K562 (cell line): ENCODE measurements around the gene CLEC4D. TPM values are rescaled to one million over a fixed set of nuclear protein-coding genes. Genes with fewer than 3 reads are reported as not detected.

Experiments used
- ATAC-seq: fragments of 200-7000 bp; cut with Tn5 transposase; 3 replicates; pipeline ENCODE4 v1.9.1; 2020; ENCODE audit warnings: moderate library complexity
- BruUV-seq: library from RNA; stranded (reverse); fragments of 400-500 nt; replicated peaks from 2 replicates; lab custom pipeline; 2021; lab: Mats Ljungman, UMichigan
- CTCF ChIA-PET: fragments of 300-600 bp; formaldehyde crosslinking; extraction: SDS; loops from one replicate; lab custom pipeline; 2021; ENCODE audit warnings: low intra/inter-chr PET ratio; lab: Yijun Ruan, JAX
- POLR2A ChIA-PET: fragments of 300-600, 350-650 bp; sonication (Branson Sonifier 250); formaldehyde crosslinking; extraction: SDS; loops from one replicate; lab custom pipeline; 2021; ENCODE audit warnings: antibody characterized with exemption, inconsistent platforms; lab: Yijun Ruan, JAX
- DNase-seq, 4 experiments: peaks; one replicate each; pipeline versions ENCODE4 v3.0.0 to v3.0.0-alpha.2; 2011 to 2018; ENCODE audit warnings: low spot score in 3 of 4, mixed read lengths in 3 of 4; ENCODE audit errors: extremely low read depth in 1 of 4
- FAIRE-seq: peaks from 2 replicates; lab custom pipeline; 2011; peaks lifted over from hg19 to GRCh38; lab: Jason Lieb, UNC
- H2AFZ ChIP-seq: 2 replicates; pipeline ENCODE4 v1.6.0; 2011; ENCODE audit warnings: low read depth, low read length, control low read depth, inconsistent platforms
- H3K27ac ChIP-seq: fragments of 200-600 bp; 3 replicates; pipeline ENCODE4 v1.8.0; 2011; ENCODE audit warnings: low read depth, mild to moderate bottlenecking, control low read depth, inconsistent platforms, low read length, moderate library complexity, mixed read lengths; ENCODE audit errors: extremely low read depth
- H3K27me3 ChIP-seq, 2 experiments: fragments of 300-600 bp in 1 of 2; 2 replicates in 1 of 2; 3 replicates in 1 of 2; pipeline versions ENCODE4 v1.6.0 to v1.8.0; 2011; ENCODE audit warnings: inconsistent platforms in 2 of 2, low read length in 2 of 2, mild to moderate bottlenecking in 1 of 2, mixed read lengths in 1 of 2, moderate library complexity in 1 of 2; ENCODE audit not compliant: control insufficient read depth in 2 of 2, insufficient read depth in 2 of 2
- H3K36me3 ChIP-seq: fragments of 300-600 bp; 3 replicates; pipeline ENCODE4 v1.8.0; 2011; ENCODE audit warnings: mild to moderate bottlenecking, low read length, inconsistent platforms; ENCODE audit not compliant: control insufficient read depth, insufficient read depth
- H3K4me1 ChIP-seq, 2 experiments: fragments of 200-600 bp in 1 of 2; replicated peaks in 1 of 2; 2 replicates in 1 of 2; 3 replicates in 1 of 2; pipeline versions ENCODE4 v1.5.1 to v1.8.0; 2011; ENCODE audit warnings: inconsistent platforms in 2 of 2, low read length in 2 of 2, mild to moderate bottlenecking in 1 of 2, mixed read lengths in 1 of 2, moderate library complexity in 1 of 2; ENCODE audit not compliant: control insufficient read depth in 2 of 2, insufficient read depth in 2 of 2
- H3K4me2 ChIP-seq: 2 replicates; pipeline ENCODE4 v1.6.1; 2011; ENCODE audit warnings: low read length, control low read depth, inconsistent platforms, mixed read lengths; ENCODE audit not compliant: insufficient read depth
- H3K4me3 ChIP-seq: fragments of 200-600 bp; sonication (generic), shearing (Covaris generic); 2 replicates; pipeline ENCODE4 v1.5.1; 2016; ENCODE audit warnings: control low read depth, inconsistent platforms
- H3K79me2 ChIP-seq: fragments of 200-600 bp; 3 replicates; pipeline ENCODE4 v1.8.0; 2011; ENCODE audit warnings: low read length, inconsistent platforms; ENCODE audit not compliant: control insufficient read depth, insufficient read depth
- H3K9ac ChIP-seq, 2 experiments: 2 replicates each; pipeline versions ENCODE4 v1.6.0 to v1.6.1; 2011; ENCODE audit warnings: low read depth in 2 of 2, low read length in 2 of 2, control low read depth in 1 of 2, inconsistent platforms in 1 of 2, mild to moderate bottlenecking in 1 of 2, mixed read lengths in 1 of 2; ENCODE audit not compliant: insufficient read depth in 1 of 2
- H3K9me1 ChIP-seq: one replicate; pipeline ENCODE4 v1.6.0; 2011; ENCODE audit warnings: inconsistent platforms, mild to moderate bottlenecking, low read length, moderate library complexity; ENCODE audit not compliant: control insufficient read depth, insufficient read depth
- H3K9me3 ChIP-seq: replicated peaks from 2 replicates; pipeline ENCODE4 v1.5.1; 2011; ENCODE audit warnings: low read depth, low read length, inconsistent platforms; ENCODE audit not compliant: control insufficient read depth, insufficient read depth
- H4K20me1 ChIP-seq: replicated peaks from 2 replicates; pipeline ENCODE4 v1.6.1; 2011; ENCODE audit warnings: low read length, inconsistent platforms, mixed read lengths; ENCODE audit not compliant: control insufficient read depth, insufficient read depth
- DMBX1 ChIP-seq: fragments of 250-450 bp; sonication (Bioruptor Pico); IDR thresholded peaks from 2 replicates; pipeline ENCODE4 v1.8.0; 2022; ENCODE audit warnings: inconsistent platforms, mild to moderate bottlenecking, moderate library complexity, borderline replicate concordance
- ELF4 ChIP-seq: fragments of 450-650 bp; formaldehyde crosslinking; IDR thresholded peaks from 2 replicates; pipeline ENCODE4 v1.4.0; 2022; ENCODE audit warnings: missing genetic modification characterization
- HDAC3 ChIP-seq: fragments of 450-650 bp; IDR thresholded peaks from 2 replicates; pipeline ENCODE4 v1.6.1; 2018; ENCODE audit warnings: borderline replicate concordance, mild to moderate bottlenecking, moderate library complexity; ENCODE audit not compliant: partially characterized antibody
- NCOA1 ChIP-seq: fragments of 450-650 bp; IDR thresholded peaks from 2 replicates; pipeline ENCODE4 v1.6.1; 2016; ENCODE audit warnings: low read depth
- NELFE ChIP-seq: IDR thresholded peaks from 2 replicates; pipeline ENCODE4 v1.6.1; 2011; ENCODE audit warnings: mild to moderate bottlenecking; ENCODE audit not compliant: insufficient read depth, insufficient read length
- RBM22 ChIP-seq: fragments of 200-400 bp; formaldehyde crosslinking; IDR thresholded peaks from 2 replicates; pipeline ENCODE4 v1.6.1; 2018; ENCODE audit warnings: low read length, low read depth; ENCODE audit not compliant: poor library complexity, severe bottlenecking
- SMAD1 ChIP-seq: fragments of 150-350 bp; IDR thresholded peaks from 2 replicates; pipeline ENCODE4 v1.6.1; 2014; ENCODE audit warnings: low read length, low read depth; ENCODE audit not compliant: partially characterized antibody
- SP2 ChIP-seq: IDR thresholded peaks from 2 replicates; pipeline ENCODE4 v1.6.1; 2011; ENCODE audit warnings: mild to moderate bottlenecking, low read depth, low read length, moderate library complexity; ENCODE audit not compliant: poor library complexity, severe bottlenecking; ENCODE audit errors: extremely low read depth
- TBL1XR1 ChIP-seq, 2 experiments: IDR thresholded peaks; 2 replicates each; pipeline ENCODE4 v1.6.1; 2012; ENCODE audit warnings: improper control_type of control experiment in 2 of 2, low read length in 2 of 2, mild to moderate bottlenecking in 1 of 2
- TCFL5 ChIP-seq: fragments of 250-450 bp; sonication (Bioruptor Pico); conservative IDR thresholded peaks from 2 replicates; pipeline ENCODE4 v1.6.1; 2021; ENCODE audit warnings: mild to moderate bottlenecking, moderate library complexity, matching md5 sums
- XRCC5 ChIP-seq: fragments of 200-400 bp; formaldehyde crosslinking; IDR thresholded peaks from 2 replicates; pipeline ENCODE4 v1.6.1; 2017; ENCODE audit warnings: low read depth, mild to moderate bottlenecking, low read length
- ZNF644 ChIP-seq: fragments of 200-800 bp; sonication (Bioruptor generic); IDR thresholded peaks from 2 replicates; pipeline ENCODE4 v1.6.1; 2016; ENCODE audit warnings: low read depth, missing genetic modification characterization, missing compliant biosample characterization
- WGBS: fragments of 100-300 bp; shearing (Covaris generic); methylation state at CpG from one replicate; pipeline ENCODE4 v1.1.6; 2016; ENCODE audit warnings: low coverage, mixed read lengths; ENCODE audit not compliant: insufficient coverage; ENCODE audit errors: missing lambda C conversion rate; 5-methylcytosine and 5-hydroxymethylcytosine counted together
- in situ Hi-C: fragments of 300-500 bp; cut with MboI; formaldehyde crosslinking; loops from 4 replicates; pipeline ENCODE4 v1.15.0; 2018; ENCODE audit warnings: inconsistent platforms, mixed read lengths
- intact Hi-C: fragments of 100-400 bp; cut with micrococcal nuclease; formaldehyde crosslinking; loops from 2 replicates; pipeline ENCODE4 v1.14.2; 2022
- polyA plus RNA-seq, 8 experiments: library from polyadenylated mRNA; depleted of rRNA in 4 of 8; stranded (reverse) in 5 of 8; unstranded in 3 of 8; fragments of >200 nt; fragmentation: Nextera tagmentation in 2 of 8; fragmentation: Illumina TruSeq in 1 of 8; extraction: Ambion mirVana in 2 of 8; extraction: Trizol in 1 of 8; gene quantifications; 2 replicates each; pipeline versions ENCODE4 v1.2.1 to v1.2.3, GENCODE V29; 2011 to 2014; ENCODE audit warnings: inconsistent platforms in 1 of 8, missing spikeins in 1 of 8
- total RNA-seq, 7 experiments: library from RNA; depleted of rRNA in 6 of 7; stranded (reverse); fragments of >200 nt in 6 of 7; fragmentation: Illumina TruSeq in 2 of 7; extraction: Trizol in 2 of 7; gene quantifications; 2 replicates each; pipeline versions ENCODE4 v1.2.1 to v1.2.3, GENCODE V29; 2011 to 2021; ENCODE audit warnings: low replicate concordance in 1 of 7
- TF ChIP-seq, protein P1 (sequence below): fragments of 450-650 bp; IDR thresholded peaks from 2 replicates; pipeline ENCODE4 v1.6.1; 2016
- TF ChIP-seq, protein P2 (sequence below): sonication (generic); formaldehyde crosslinking; IDR thresholded peaks from 2 replicates; pipeline ENCODE4 v1.8.0; 2022; ENCODE audit warnings: mild to moderate bottlenecking, missing genetic modification reagents, borderline replicate concordance
- TF ChIP-seq, protein P3 (sequence below): fragments of 250-450 bp; sonication (Bioruptor Pico); IDR thresholded peaks from 2 replicates; pipeline ENCODE4 v1.9.0; 2021; ENCODE audit warnings: mild to moderate bottlenecking
- TF ChIP-seq, protein P4 (sequence below): sonication (generic); formaldehyde crosslinking; IDR thresholded peaks from 2 replicates; pipeline ENCODE4 v1.8.0; 2022; ENCODE audit warnings: missing genetic modification reagents, mild to moderate bottlenecking, borderline replicate concordance

Gene CLEC4D
- total and polyA plus RNA-seq, 9 of the 15 experiments (the other 6 are each of a cell fraction or from before 2014, with no cell fraction given) = not detected

DNA sequence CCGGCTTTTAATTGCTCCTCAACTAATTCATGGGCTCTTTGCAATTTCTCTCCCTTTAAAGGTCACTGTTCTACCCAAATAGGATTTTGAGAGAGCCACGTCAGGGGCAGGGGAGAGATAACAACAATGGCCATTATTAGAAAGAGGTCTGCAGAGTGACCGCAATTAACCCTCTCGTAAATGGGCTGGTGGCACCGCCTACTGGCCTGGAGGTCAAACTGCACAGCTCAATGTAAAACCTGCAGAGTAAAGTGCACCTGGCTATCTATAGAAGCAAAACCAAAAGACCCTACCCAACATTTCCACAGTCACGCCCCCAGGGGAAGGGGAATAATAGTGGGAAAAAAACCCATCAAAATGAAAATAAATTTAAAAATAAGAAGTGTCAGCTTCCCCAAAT is 49.0 kb downstream of the CLEC4D start (continued):
- TF ChIP-seq XRCC5 = no peak
- no peak for TF ChIP-seq TBL1XR1 (IDR thresholded peaks at IDR 0.05; ENCODE audit: low read length in 2 of 2)
- peak; percentile 40 for TF ChIP-seq SP2
- TF ChIP-seq, protein P1, sequence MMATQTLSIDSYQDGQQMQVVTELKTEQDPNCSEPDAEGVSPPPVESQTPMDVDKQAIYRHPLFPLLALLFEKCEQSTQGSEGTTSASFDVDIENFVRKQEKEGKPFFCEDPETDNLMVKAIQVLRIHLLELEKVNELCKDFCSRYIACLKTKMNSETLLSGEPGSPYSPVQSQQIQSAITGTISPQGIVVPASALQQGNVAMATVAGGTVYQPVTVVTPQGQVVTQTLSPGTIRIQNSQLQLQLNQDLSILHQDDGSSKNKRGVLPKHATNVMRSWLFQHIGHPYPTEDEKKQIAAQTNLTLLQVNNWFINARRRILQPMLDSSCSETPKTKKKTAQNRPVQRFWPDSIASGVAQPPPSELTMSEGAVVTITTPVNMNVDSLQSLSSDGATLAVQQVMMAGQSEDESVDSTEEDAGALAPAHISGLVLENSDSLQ = no peak
- TF ChIP-seq, protein P2, sequence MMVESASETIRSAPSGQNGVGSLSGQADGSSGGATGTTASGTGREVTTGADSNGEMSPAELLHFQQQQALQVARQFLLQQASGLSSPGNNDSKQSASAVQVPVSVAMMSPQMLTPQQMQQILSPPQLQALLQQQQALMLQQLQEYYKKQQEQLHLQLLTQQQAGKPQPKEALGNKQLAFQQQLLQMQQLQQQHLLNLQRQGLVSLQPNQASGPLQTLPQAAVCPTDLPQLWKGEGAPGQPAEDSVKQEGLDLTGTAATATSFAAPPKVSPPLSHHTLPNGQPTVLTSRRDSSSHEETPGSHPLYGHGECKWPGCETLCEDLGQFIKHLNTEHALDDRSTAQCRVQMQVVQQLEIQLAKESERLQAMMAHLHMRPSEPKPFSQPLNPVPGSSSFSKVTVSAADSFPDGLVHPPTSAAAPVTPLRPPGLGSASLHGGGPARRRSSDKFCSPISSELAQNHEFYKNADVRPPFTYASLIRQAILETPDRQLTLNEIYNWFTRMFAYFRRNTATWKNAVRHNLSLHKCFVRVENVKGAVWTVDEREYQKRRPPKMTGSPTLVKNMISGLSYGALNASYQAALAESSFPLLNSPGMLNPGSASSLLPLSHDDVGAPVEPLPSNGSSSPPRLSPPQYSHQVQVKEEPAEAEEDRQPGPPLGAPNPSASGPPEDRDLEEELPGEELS (CRISPR knock-in tag) = no peak
- TF ChIP-seq RBM22 = no peak

DNA sequence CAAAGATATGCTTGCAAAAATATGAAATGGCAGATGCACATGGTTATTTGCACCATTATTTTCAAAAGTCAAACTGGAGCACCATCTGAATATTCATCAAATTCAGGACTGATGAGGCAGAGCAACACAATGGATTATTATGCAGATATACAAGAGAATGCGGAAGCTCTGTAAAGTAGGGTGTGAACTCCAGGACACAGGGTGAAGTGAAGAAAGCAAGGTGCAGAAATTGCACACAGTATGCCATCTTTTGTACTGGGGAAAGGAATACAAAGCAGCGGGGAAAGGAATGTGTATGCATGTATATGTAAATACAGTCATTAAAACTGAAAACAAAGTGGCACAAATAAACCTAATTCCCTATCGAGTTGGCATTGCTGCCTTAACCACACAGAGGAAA is 50.1 kb downstream of the CLEC4D start:
- in situ Hi-C loops (no loop called here), intact Hi-C loops (no loop called here)
- Histone ChIP-seq H3K27me3 (peaks cover 0 to 4% of the 10 kb centered on the region in 2 experiments; a peak in 1 of 5 replicates), H3K27ac (no peak overlapping the region), H3K4me1 (no peaks in the 10 kb centered on the region; a peak in 1 of 5 replicates), H3K36me3 (no peaks in the 10 kb centered on the region), H3K9me3 (no peaks in the 10 kb centered on the region), H3K9me1 (no peaks in the 10 kb centered on the region), H4K20me1 (no peaks in the 10 kb centered on the region), H3K9ac (no peak overlapping the region), H2AFZ (no peak overlapping the region), H3K4me2 (no peak overlapping the region), H3K4me3 (no peak overlapping the region), H3K79me2 (no peaks in the 10 kb centered on the region)
- FAIRE-seq = no peak
- ATAC-seq = no peak
- CTCF ChIA-PET = no interaction called here
- POLR2A ChIA-PET = no interaction called here
- WGBS = 4% methylated on average over 3 of the region's 3 CpGs
- DNase-seq = no peak
- no TSS peak for BruUV-seq
- TF ChIP-seq SMAD1 (no peak), ELF4 (CRISPR knock-in tag) (no peak), NELFE (no peak), NCOA1 (no peak), ZNF644 (tag) (no peak), HDAC3 (no peak), TCFL5 (CRISPR knock-in tag) (no peak), DMBX1 (no peak)
- TF ChIP-seq, protein P3, sequence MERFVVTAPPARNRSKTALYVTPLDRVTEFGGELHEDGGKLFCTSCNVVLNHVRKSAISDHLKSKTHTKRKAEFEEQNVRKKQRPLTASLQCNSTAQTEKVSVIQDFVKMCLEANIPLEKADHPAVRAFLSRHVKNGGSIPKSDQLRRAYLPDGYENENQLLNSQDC (CRISPR knock-in tag) = no peak
- TF ChIP-seq, protein P4, sequence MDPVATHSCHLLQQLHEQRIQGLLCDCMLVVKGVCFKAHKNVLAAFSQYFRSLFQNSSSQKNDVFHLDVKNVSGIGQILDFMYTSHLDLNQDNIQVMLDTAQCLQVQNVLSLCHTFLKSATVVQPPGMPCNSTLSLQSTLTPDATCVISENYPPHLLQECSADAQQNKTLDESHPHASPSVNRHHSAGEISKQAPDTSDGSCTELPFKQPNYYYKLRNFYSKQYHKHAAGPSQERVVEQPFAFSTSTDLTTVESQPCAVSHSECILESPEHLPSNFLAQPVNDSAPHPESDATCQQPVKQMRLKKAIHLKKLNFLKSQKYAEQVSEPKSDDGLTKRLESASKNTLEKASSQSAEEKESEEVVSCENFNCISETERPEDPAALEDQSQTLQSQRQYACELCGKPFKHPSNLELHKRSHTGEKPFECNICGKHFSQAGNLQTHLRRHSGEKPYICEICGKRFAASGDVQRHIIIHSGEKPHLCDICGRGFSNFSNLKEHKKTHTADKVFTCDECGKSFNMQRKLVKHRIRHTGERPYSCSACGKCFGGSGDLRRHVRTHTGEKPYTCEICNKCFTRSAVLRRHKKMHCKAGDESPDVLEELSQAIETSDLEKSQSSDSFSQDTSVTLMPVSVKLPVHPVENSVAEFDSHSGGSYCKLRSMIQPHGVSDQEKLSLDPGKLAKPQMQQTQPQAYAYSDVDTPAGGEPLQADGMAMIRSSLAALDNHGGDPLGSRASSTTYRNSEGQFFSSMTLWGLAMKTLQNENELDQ (CRISPR knock-in tag) = no peak
